GM23338 (cell line): ENCODE measurements around the gene LPXN.

Source experiments
- CREB1 ChIP-seq: fragments of 250-450 bp; sonication (Bioruptor Pico); IDR thresholded peaks from 2 replicates; pipeline ENCODE4 v1.5.0; 2020; ENCODE audit warnings: low read depth, mild to moderate bottlenecking, moderate library complexity
- EZH2 ChIP-seq: fragments of 200-600 bp; sonication (generic); IDR thresholded peaks from one replicate; pipeline ENCODE4 v1.8.0; 2017; ENCODE audit warnings: antibody characterized with exemption, mild to moderate bottlenecking, low read depth; ENCODE audit not compliant: unreplicated experiment
- EZH2phosphoT487 ChIP-seq: fragments of 200-600 bp; sonication (generic); IDR thresholded peaks from one replicate; pipeline ENCODE4 v1.8.1; 2018; ENCODE audit warnings: antibody characterized with exemption; ENCODE audit not compliant: unreplicated experiment
- JUNB ChIP-seq: IDR thresholded peaks from one replicate; pipeline ENCODE4 v1.6.1; 2016; ENCODE audit warnings: antibody characterized with exemption; ENCODE audit not compliant: unreplicated experiment
- NANOG ChIP-seq: IDR thresholded peaks from 2 replicates; pipeline ENCODE4 v1.6.1; 2016; ENCODE audit warnings: antibody characterized with exemption, borderline replicate concordance
- POLR2AphosphoS5 ChIP-seq: IDR thresholded peaks from 2 replicates; pipeline ENCODE4 v1.6.1; 2016; ENCODE audit warnings: antibody characterized with exemption, low read depth
- TF ChIP-seq, protein P1 (sequence below), 2 experiments: fragments of 200-600 bp in 1 of 2; sonication (generic) in 1 of 2; conservative IDR thresholded peaks; 2 replicates each; pipeline versions ENCODE4 v1.5.1 to v1.6.1; 2016 to 2017; ENCODE audit warnings: antibody characterized with exemption in 2 of 2, low read depth in 2 of 2, mild to moderate bottlenecking in 2 of 2, moderate library complexity in 1 of 2
- TF ChIP-seq, protein P2 (sequence below): IDR thresholded peaks from 2 replicates; pipeline ENCODE4 v1.6.1; 2016; ENCODE audit warnings: antibody characterized with exemption
- TF ChIP-seq, protein P3 (sequence below): IDR thresholded peaks from one replicate; pipeline ENCODE4 v1.6.1; 2018; ENCODE audit warnings: antibody characterized with exemption; ENCODE audit not compliant: unreplicated experiment

DNA sequence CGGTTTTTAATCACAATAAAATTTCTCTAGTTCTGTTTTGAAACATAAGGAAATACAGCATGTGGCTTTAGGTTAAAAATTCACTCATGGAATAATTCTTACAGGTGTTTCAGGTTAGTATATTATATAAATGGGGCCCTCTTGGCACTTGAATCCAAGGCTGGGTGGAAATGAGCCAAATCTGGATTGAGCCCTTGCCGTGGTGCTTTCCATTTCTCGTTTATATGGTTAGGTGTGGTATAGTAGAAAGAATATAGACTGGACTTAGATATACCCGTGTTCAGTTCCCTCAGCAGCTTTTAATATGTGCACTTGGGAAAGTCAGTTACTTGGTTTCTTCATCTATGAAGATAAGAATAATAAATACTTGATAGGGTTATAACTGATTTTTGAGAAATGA, 19.2 kb upstream of the LPXN start:
- TF ChIP-seq, protein P1, sequence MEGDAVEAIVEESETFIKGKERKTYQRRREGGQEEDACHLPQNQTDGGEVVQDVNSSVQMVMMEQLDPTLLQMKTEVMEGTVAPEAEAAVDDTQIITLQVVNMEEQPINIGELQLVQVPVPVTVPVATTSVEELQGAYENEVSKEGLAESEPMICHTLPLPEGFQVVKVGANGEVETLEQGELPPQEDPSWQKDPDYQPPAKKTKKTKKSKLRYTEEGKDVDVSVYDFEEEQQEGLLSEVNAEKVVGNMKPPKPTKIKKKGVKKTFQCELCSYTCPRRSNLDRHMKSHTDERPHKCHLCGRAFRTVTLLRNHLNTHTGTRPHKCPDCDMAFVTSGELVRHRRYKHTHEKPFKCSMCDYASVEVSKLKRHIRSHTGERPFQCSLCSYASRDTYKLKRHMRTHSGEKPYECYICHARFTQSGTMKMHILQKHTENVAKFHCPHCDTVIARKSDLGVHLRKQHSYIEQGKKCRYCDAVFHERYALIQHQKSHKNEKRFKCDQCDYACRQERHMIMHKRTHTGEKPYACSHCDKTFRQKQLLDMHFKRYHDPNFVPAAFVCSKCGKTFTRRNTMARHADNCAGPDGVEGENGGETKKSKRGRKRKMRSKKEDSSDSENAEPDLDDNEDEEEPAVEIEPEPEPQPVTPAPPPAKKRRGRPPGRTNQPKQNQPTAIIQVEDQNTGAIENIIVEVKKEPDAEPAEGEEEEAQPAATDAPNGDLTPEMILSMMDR (conservative IDR thresholded peaks at IDR 0.05; ENCODE audit: low read depth in 2 of 2) = no peak
- no peak for TF ChIP-seq NANOG
- no peak for TF ChIP-seq EZH2phosphoT487
- TF ChIP-seq POLR2AphosphoS5 = no peak
- no peak for TF ChIP-seq CREB1
- TF ChIP-seq, protein P2, sequence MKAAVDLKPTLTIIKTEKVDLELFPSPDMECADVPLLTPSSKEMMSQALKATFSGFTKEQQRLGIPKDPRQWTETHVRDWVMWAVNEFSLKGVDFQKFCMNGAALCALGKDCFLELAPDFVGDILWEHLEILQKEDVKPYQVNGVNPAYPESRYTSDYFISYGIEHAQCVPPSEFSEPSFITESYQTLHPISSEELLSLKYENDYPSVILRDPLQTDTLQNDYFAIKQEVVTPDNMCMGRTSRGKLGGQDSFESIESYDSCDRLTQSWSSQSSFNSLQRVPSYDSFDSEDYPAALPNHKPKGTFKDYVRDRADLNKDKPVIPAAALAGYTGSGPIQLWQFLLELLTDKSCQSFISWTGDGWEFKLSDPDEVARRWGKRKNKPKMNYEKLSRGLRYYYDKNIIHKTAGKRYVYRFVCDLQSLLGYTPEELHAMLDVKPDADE = no peak
- TF ChIP-seq EZH2 = no peak
- TF ChIP-seq, protein P3, sequence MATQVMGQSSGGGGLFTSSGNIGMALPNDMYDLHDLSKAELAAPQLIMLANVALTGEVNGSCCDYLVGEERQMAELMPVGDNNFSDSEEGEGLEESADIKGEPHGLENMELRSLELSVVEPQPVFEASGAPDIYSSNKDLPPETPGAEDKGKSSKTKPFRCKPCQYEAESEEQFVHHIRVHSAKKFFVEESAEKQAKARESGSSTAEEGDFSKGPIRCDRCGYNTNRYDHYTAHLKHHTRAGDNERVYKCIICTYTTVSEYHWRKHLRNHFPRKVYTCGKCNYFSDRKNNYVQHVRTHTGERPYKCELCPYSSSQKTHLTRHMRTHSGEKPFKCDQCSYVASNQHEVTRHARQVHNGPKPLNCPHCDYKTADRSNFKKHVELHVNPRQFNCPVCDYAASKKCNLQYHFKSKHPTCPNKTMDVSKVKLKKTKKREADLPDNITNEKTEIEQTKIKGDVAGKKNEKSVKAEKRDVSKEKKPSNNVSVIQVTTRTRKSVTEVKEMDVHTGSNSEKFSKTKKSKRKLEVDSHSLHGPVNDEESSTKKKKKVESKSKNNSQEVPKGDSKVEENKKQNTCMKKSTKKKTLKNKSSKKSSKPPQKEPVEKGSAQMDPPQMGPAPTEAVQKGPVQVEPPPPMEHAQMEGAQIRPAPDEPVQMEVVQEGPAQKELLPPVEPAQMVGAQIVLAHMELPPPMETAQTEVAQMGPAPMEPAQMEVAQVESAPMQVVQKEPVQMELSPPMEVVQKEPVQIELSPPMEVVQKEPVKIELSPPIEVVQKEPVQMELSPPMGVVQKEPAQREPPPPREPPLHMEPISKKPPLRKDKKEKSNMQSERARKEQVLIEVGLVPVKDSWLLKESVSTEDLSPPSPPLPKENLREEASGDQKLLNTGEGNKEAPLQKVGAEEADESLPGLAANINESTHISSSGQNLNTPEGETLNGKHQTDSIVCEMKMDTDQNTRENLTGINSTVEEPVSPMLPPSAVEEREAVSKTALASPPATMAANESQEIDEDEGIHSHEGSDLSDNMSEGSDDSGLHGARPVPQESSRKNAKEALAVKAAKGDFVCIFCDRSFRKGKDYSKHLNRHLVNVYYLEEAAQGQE = no peak
- TF ChIP-seq JUNB = no peak
